Smooth muscle cell (in vitro differentiated cells): ENCODE results near the gene GGA3. TPM values are rescaled to one million over a fixed set of nuclear protein-coding genes. Genes with fewer than 3 reads are reported as not detected.

Experiments used
- DNase-seq: peaks from one replicate; lab custom pipeline; 2025; ENCODE audit not compliant: unreplicated experiment; lab: John Stamatoyannopoulos, UW
- H2AFZ ChIP-seq: fragments of 200-600 bp; sonication (generic); 2 replicates; pipeline ENCODE4 v1.6.0; 2016; ENCODE audit warnings: antibody characterized with exemption, low read depth, mild to moderate bottlenecking
- H3F3A ChIP-seq: fragments of 200-600 bp; sonication (generic); 2 replicates; pipeline ENCODE4 v1.6.0; 2017; ENCODE audit warnings: antibody characterized with exemption, low read depth
- H3K27ac ChIP-seq: fragments of 200-600 bp; sonication (generic); 2 replicates; pipeline ENCODE4 v1.5.1; 2016; ENCODE audit warnings: low read depth, mild to moderate bottlenecking
- H3K27me3 ChIP-seq: fragments of 200-600 bp; sonication (generic); 2 replicates; pipeline ENCODE4 v1.6.1; 2016; ENCODE audit warnings: low read depth, mild to moderate bottlenecking
- H3K36me3 ChIP-seq: fragments of 200-600 bp; sonication (generic); 2 replicates; pipeline ENCODE4 v1.5.1; 2016; ENCODE audit warnings: low read depth
- H3K4me1 ChIP-seq: fragments of 200-600 bp; sonication (generic); 2 replicates; pipeline ENCODE4 v1.5.1; 2016; ENCODE audit warnings: low read depth
- H3K4me2 ChIP-seq: fragments of 200-600 bp; sonication (generic); 2 replicates; pipeline ENCODE4 v1.6.0; 2016; ENCODE audit warnings: mild to moderate bottlenecking
- H3K4me3 ChIP-seq: fragments of 200-600 bp; sonication (generic); 2 replicates; pipeline ENCODE4 v1.5.1; 2016; ENCODE audit warnings: mild to moderate bottlenecking
- H3K79me2 ChIP-seq: fragments of 200-600 bp; sonication (generic); 2 replicates; pipeline ENCODE4 v1.6.0; 2016; ENCODE audit warnings: low read depth, mild to moderate bottlenecking
- H3K9ac ChIP-seq: fragments of 200-600 bp; sonication (generic); 2 replicates; pipeline ENCODE4 v1.6.0; 2016; ENCODE audit warnings: low read depth
- H3K9me3 ChIP-seq: fragments of 200-600 bp; sonication (generic); replicated peaks from 2 replicates; pipeline ENCODE4 v1.5.1; 2016; ENCODE audit warnings: low read depth
- H4K20me1 ChIP-seq: fragments of 200-600 bp; sonication (generic); 2 replicates; pipeline ENCODE4 v1.6.0; 2016; ENCODE audit warnings: low read depth
- WGBS: methylation state at CpG from one replicate; pipeline ENCODE4 v1.1.7; 2016; ENCODE audit warnings: low lambda C conversion rate; 5-methylcytosine and 5-hydroxymethylcytosine counted together
- polyA plus RNA-seq: library from polyadenylated mRNA; unstranded; fragments of >200 nt; fragmentation: Nextera tagmentation; extraction: Ambion mirVana; gene quantifications from 2 replicates; pipeline ENCODE4 v1.2.1, GENCODE V29; 2016
- total RNA-seq: library from RNA; depleted of rRNA; stranded (reverse); fragments of >200 nt; gene quantifications from 2 replicates; pipeline ENCODE4 v1.2.3, GENCODE V29; 2014
- TF ChIP-seq, protein P1 (sequence below): fragments of 200-600 bp; sonication (generic); IDR thresholded peaks from 2 replicates; pipeline ENCODE4 v1.5.1; 2017; ENCODE audit warnings: borderline replicate concordance, mild to moderate bottlenecking, antibody characterized with exemption; ENCODE audit not compliant: insufficient read depth, poor library complexity, severe bottlenecking

The GGA3 gene
- total and polyA plus RNA-seq, 2 experiments from 2014 or later, result 20.5 to 23.9 TPM

DNA sequence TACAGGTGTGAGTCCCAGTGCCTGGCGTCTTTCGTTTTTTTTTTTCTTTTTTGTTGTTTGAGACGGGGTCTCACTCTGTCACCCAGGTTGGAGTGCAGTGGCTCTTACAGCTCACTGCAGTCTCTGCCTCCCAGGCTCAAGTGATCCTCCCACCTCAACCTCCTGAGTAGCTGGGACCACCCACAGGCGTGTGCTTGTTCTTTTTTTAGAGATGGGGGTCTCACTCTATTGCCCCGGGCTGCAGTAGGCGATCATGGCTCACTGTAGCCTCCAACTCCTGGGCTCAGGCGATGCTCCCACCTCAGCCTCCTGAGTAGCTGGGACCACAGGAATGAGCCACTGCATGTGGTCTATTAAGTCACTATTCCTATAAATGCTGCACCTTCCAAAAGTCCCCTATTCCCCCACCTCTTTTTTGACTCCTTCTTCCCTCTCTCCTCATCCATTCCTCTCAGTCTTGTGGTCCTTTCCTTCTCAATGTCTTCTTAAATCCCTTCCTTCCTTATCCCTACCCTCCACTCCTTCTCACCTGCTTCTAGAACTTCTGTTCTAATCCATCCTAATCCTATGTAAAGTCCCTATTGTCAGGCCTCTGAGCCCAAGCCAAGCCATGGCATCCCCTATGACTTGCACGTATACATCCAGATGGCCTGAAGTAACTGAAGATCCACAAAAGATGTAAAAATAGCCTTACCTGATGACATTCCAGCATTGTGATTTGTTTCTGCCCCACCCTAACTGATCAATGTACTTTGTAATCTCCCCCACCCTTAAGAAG lies 9.2 kb downstream of the GGA3 start:
- Histone ChIP-seq H2AFZ (no peak overlapping the region), H3K79me2 (peaks cover 35% of the 10 kb centered on the region), H3K9me3 (no peaks in the 10 kb centered on the region), H3K4me1 (no peaks in the 10 kb centered on the region), H4K20me1 (peaks cover 61% of the 10 kb centered on the region), H3K36me3 (no peaks in the 10 kb centered on the region), H3K27ac (no peak overlapping the region), H3K9ac (no peak overlapping the region), H3K4me2 (no peak overlapping the region), H3K4me3 (no peak overlapping the region), H3K27me3 (no peaks in the 10 kb centered on the region), H3F3A (no peaks in the 10 kb centered on the region)
- TF ChIP-seq, protein P1, sequence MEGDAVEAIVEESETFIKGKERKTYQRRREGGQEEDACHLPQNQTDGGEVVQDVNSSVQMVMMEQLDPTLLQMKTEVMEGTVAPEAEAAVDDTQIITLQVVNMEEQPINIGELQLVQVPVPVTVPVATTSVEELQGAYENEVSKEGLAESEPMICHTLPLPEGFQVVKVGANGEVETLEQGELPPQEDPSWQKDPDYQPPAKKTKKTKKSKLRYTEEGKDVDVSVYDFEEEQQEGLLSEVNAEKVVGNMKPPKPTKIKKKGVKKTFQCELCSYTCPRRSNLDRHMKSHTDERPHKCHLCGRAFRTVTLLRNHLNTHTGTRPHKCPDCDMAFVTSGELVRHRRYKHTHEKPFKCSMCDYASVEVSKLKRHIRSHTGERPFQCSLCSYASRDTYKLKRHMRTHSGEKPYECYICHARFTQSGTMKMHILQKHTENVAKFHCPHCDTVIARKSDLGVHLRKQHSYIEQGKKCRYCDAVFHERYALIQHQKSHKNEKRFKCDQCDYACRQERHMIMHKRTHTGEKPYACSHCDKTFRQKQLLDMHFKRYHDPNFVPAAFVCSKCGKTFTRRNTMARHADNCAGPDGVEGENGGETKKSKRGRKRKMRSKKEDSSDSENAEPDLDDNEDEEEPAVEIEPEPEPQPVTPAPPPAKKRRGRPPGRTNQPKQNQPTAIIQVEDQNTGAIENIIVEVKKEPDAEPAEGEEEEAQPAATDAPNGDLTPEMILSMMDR, result no peak
- no peak for DNase-seq
- WGBS, result 95% methylated on average over 8 of the region's 8 CpGs

DNA sequence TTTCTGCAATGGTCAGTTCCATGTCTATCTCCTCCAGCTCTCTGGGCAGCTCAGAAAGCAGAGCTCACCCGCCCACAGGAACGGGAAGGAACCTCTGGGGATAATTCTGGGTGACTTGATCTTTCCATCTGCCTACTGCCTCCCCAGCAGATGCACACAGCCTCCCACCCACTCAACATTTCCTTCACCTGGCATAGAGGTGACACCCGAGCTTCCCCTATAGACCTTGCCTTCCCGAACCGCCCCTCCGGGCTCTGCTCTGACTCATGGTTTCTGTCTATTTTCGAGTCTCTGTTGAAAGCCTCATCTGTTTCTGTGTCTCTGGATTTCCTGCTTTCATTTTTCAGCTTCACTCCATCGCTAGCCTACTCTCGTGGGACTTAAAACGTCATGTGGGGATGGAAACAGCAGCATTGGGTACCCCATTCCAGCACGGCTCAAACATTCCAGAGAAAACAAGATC lies 11.4 kb downstream of the GGA3 start:
- no peaks in the 10 kb centered on the region for H3K9me3 ChIP-seq
- peak overlapping the region; percentile 58 for H3K27ac ChIP-seq
- peak overlapping the region; percentile 48 for H3K4me2 ChIP-seq
- no peaks in the 10 kb centered on the region for H3K36me3 ChIP-seq
- no peaks in the 10 kb centered on the region for H3F3A ChIP-seq
- no peak for DNase-seq
- WGBS, result 34% methylated on average over 11 of the region's 11 CpGs
- H4K20me1 ChIP-seq, result peaks cover 57% of the 10 kb centered on the region
- TF ChIP-seq, protein P1, result no peak
- peaks cover 39% of the 10 kb centered on the region for H3K79me2 ChIP-seq
- H3K9ac ChIP-seq, result peak overlapping the region; percentile 4
- no peak overlapping the region for H3K4me3 ChIP-seq
- no peaks in the 10 kb centered on the region for H3K4me1 ChIP-seq
- H3K27me3 ChIP-seq, result no peaks in the 10 kb centered on the region
- no peak overlapping the region for H2AFZ ChIP-seq

DNA sequence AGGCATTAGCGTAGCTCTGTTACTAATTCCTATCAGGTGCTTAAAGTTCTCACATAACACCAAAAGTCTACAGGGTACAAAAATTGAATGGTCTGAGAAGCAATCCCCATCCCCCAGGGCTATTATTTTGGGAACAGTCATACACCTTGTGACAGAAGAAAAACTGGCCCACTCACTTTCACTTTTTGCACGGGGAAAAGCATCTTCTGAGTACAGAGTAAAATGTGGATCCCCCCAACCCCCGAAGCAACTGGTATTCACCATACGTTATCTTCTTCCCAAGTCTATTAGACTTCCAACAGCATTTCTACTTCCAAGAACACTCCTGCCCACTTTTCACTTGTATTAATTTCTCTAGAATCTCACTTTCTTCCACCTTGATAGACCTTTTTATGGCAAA lies 11.8 kb downstream of the GGA3 start:
- Histone ChIP-seq H3K4me1 (no peaks in the 10 kb centered on the region), H3K4me2 (peak overlapping the region; percentile 48), H4K20me1 (peaks cover 57% of the 10 kb centered on the region), H3F3A (no peaks in the 10 kb centered on the region), H3K27ac (peak overlapping the region; percentile 58), H3K79me2 (peaks cover 38% of the 10 kb centered on the region), H3K4me3 (no peak overlapping the region), H3K36me3 (no peaks in the 10 kb centered on the region), H2AFZ (no peak overlapping the region), H3K27me3 (no peaks in the 10 kb centered on the region), H3K9ac (peak overlapping the region; percentile 4), H3K9me3 (no peaks in the 10 kb centered on the region)
- TF ChIP-seq, protein P1, result no peak
- WGBS, result 77% methylated on average over 4 of the region's 4 CpGs
- DNase-seq, result no peak

DNA sequence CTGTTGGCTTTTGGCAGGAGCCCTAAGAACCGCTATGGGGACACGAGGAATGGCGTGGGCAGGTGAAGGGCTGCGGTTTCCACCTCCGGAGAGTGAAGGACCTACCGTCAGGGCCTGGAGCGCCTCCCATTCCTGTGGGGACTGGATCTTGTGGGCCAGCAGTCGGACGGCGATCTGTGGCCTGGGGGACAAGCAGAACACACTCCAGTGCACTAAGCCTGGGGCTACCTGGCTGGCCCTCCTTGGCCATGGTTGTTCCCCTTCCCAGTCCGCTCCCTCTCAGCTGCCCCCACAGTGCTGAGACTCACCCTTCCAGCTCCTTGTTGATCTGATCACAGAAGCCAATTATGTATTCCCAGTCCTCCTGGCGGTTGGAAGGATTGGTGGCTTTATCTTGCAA lies 15.0 kb downstream of the GGA3 start:
- 93% methylated on average over 12 of the region's 12 CpGs for WGBS
- H3K4me1 ChIP-seq, result no peaks in the 10 kb centered on the region

More for the DNA sequence above, 15.0 kb downstream of the GGA3 start:
- no peak for DNase-seq
- H3K27ac ChIP-seq, result no peak overlapping the region
- no peak overlapping the region for H3K4me3 ChIP-seq
- TF ChIP-seq, protein P1, result no peak
- no peak overlapping the region for H3K9ac ChIP-seq
- H3K27me3 ChIP-seq, result no peaks in the 10 kb centered on the region
- peaks cover 29% of the 10 kb centered on the region for H3K79me2 ChIP-seq
- H3F3A ChIP-seq, result no peaks in the 10 kb centered on the region
- no peaks in the 10 kb centered on the region for H3K9me3 ChIP-seq
- H3K4me2 ChIP-seq, result no peak overlapping the region
- no peak overlapping the region for H2AFZ ChIP-seq
- no peaks in the 10 kb centered on the region for H3K36me3 ChIP-seq
- peaks cover 41% of the 10 kb centered on the region for H4K20me1 ChIP-seq
